Activated CD8-positive, alpha-beta memory T cell treated with anti-CD3 and anti-CD28 coated beads, Interleukin-2, amount 50 U/mL, for 24 hours (primary cell): ENCODE measurements around the gene SCAPER.

Source experiments
- DNase-seq: peaks from one replicate; pipeline ENCODE4 v3.0.0-alpha.2; 2020; ENCODE audit errors: extremely low read depth

Gene SCAPER

GRCh38 chr15:76667943-76668715, 237.0 kb downstream of the SCAPER start:
- DNase-seq, result no peak

- no peak for DNase-seq
Observed at GRCh38 chr15:76664895-76665294, 240.2 kb downstream of the SCAPER start.

GRCh38 chr15:76664411-76664810, 240.7 kb downstream of the SCAPER start:
- no peak for DNase-seq

GRCh38 chr15:76663529-76663928, 241.6 kb downstream of the SCAPER start:
- no peak for DNase-seq

GRCh38 chr15:76648732-76649444, 256.3 kb downstream of the SCAPER start:
- no peak for DNase-seq

GRCh38 chr15:76647612-76648011, 257.5 kb downstream of the SCAPER start:
- no peak for DNase-seq

GRCh38 chr15:76644646-76645045, 260.5 kb downstream of the SCAPER start:
- DNase-seq, result no peak

GRCh38 chr15:76642671-76643070, 262.5 kb downstream of the SCAPER start:
- no peak for DNase-seq

- DNase-seq, result no peak
Observed at GRCh38 chr15:76637166-76637565, 268.0 kb downstream of the SCAPER start.

GRCh38 chr15:76636059-76636458, 269.1 kb downstream of the SCAPER start:
- DNase-seq, result no peak

- DNase-seq, result no peak
Observed at GRCh38 chr15:76626611-76627010, 278.5 kb downstream of the SCAPER start.

GRCh38 chr15:76625267-76625666, 279.9 kb downstream of the SCAPER start:
- DNase-seq, result no peak

- no peak for DNase-seq
Observed at GRCh38 chr15:76614725-76615124, 290.4 kb downstream of the SCAPER start.

- no peak for DNase-seq
Observed at GRCh38 chr15:76588811-76589747, 316.1 kb downstream of the SCAPER start.

GRCh38 chr15:76585576-76585897, 319.6 kb downstream of the SCAPER start:
- DNase-seq, result no peak

GRCh38 chr15:76584868-76585575, 320.1 kb downstream of the SCAPER start:
- no peak for DNase-seq

GRCh38 chr15:76582550-76582949, 322.6 kb downstream of the SCAPER start:
- no peak for DNase-seq

- no peak for DNase-seq
Observed at GRCh38 chr15:76577879-76578512, 327.1 kb downstream of the SCAPER start.

GRCh38 chr15:76576523-76577279, 328.4 kb downstream of the SCAPER start:
- DNase-seq, result no peak

- DNase-seq, result no peak
Observed at GRCh38 chr15:76575679-76576078, 329.5 kb downstream of the SCAPER start.
